Measurements from ENCODE around the gene OR6C70. TPM values are rescaled to one million over a fixed set of nuclear protein-coding genes. Genes with fewer than 3 reads are reported as not detected.
"Not testable (repeated sequence)": the region's sequence is repeated elsewhere in the genome, so short reads cannot be mapped to it uniquely, and the experiment has no call there.

The OR6C70 gene
- total RNA-seq, 4 donors from 2014 or later: not detected

DNA sequence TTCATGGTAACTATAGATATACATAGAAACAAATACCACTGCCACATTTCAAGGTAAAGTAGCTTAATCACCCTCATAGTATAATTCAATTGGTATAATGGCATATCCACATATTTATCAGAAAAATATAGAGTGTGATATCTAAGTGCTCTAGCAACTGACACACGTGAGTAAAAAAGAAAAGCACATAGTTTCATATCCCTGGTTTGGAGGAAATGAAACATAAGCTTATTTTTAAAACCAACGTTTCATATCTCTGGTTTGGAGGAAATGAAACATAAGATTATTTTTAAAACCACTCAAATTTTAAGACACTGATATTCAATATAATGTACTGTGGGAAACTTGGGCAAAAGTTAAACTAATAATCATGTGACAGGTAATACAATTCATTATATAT, 2.1 kb downstream of the OR6C70 start:
- TF ChIP-seq POLR2A (IDR thresholded peaks at IDR 0.05): no peak
- Histone ChIP-seq H3K9me3 (no peaks in the 10 kb centered on the region), H3K4me1 (no peaks in the 10 kb centered on the region), H3K27me3 (no peaks in the 10 kb centered on the region), H3K36me3 (no peaks in the 10 kb centered on the region), H3K27ac (no peak overlapping the region), H3K4me3 (no peak overlapping the region)
- no peak for ATAC-seq
- WGBS, 2 donors (ENCODE audit: low coverage in 1 of 2): 18 to 29% methylated on average over 2 of the region's 2 CpGs

GRCh38 chr12:55464926-55465325, 5.0 kb downstream of the OR6C70 start:
- not testable (repeated sequence) for H3K36me3 ChIP-seq, ATAC-seq, H3K27me3 ChIP-seq, H3K9me3 ChIP-seq, H3K4me3 ChIP-seq, H3K4me1 ChIP-seq, H3K27ac ChIP-seq
- 89% methylated on average over 1 of the region's 1 CpG; no CpG with 5 or more reads in 1 of the 2 donors for WGBS, 2 donors (ENCODE audit: low coverage in 1 of 2)

DNA sequence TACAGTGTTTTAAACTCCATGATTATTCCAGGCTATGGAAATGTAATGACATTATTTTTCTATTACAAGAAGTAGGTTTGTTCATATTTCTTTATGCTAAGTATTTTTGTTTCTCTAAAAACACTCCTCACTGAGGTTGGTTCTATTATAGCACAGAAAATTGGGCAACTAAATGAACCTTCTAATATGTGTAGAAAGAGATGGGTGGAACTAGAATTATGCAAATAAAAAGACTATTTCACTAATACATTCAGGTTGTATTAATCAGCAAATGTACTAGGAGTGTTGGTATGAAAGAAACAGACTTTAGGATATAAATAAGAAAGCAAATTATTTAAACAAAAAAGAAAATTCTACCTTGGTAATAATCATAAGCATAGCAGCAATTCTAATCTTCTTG, 21.1 kb downstream of the OR6C70 start:
- ATAC-seq: no peak
- H3K4me3 ChIP-seq: no peak overlapping the region
- no peaks in the 10 kb centered on the region for H3K36me3 ChIP-seq
- no peaks in the 10 kb centered on the region for H3K27me3 ChIP-seq
- no peak overlapping the region for H3K27ac ChIP-seq
- TF ChIP-seq POLR2AphosphoS5 (IDR thresholded peaks at IDR 0.05): no peak
- TF ChIP-seq EP300 (IDR thresholded peaks at IDR 0.05): no peak
- no peak for TF ChIP-seq CTCF (IDR thresholded peaks at IDR 0.05)
- no peak for TF ChIP-seq POLR2A (IDR thresholded peaks at IDR 0.05)
- no peaks in the 10 kb centered on the region for H3K4me1 ChIP-seq
- no peaks in the 10 kb centered on the region for H3K9me3 ChIP-seq

- no peaks in the 10 kb centered on the region for H3K27me3 ChIP-seq
- no peak overlapping the region for H3K4me3 ChIP-seq
- TF ChIP-seq POLR2AphosphoS5 (IDR thresholded peaks at IDR 0.05): no peak
- TF ChIP-seq CTCF (IDR thresholded peaks at IDR 0.05): no peak
- TF ChIP-seq POLR2A (IDR thresholded peaks at IDR 0.05): no peak
- no peak for TF ChIP-seq EP300 (IDR thresholded peaks at IDR 0.05)
- peaks cover 0 to 5% (median 0%) of the 10 kb centered on the region in 3 donors for H3K9me3 ChIP-seq
- H3K4me1 ChIP-seq: no peaks in the 10 kb centered on the region
- no peak for ATAC-seq
- H3K27ac ChIP-seq: no peak overlapping the region
- H3K36me3 ChIP-seq: no peaks in the 10 kb centered on the region
- WGBS, 2 donors (ENCODE audit: low coverage in 1 of 2): 74 to 80% methylated on average over 1 to 5 of the region's 5 CpGs
Observed at GRCh38 chr12:55446326-55446725, 23.6 kb downstream of the OR6C70 start.

- no peaks in the 10 kb centered on the region for H3K27me3 ChIP-seq
- ATAC-seq: no peak
- WGBS, 2 donors (ENCODE audit: low coverage in 1 of 2): 86 to 100% methylated on average over 1 of the region's 1 CpG
- H3K4me1 ChIP-seq: no peaks in the 10 kb centered on the region
- no peak overlapping the region for H3K27ac ChIP-seq
- H3K4me3 ChIP-seq: no peak overlapping the region
- peaks cover 0 to 15% (median 0%) of the 10 kb centered on the region in 3 donors for H3K9me3 ChIP-seq
- no peaks in the 10 kb centered on the region for H3K36me3 ChIP-seq
- TF ChIP-seq EP300 (IDR thresholded peaks at IDR 0.05) (no peak), POLR2AphosphoS5 (IDR thresholded peaks at IDR 0.05) (no peak), CTCF (IDR thresholded peaks at IDR 0.05) (no peak), POLR2A (IDR thresholded peaks at IDR 0.05) (no peak)
Observed at GRCh38 chr12:55445357-55445756, 24.6 kb downstream of the OR6C70 start.

- no peak for ATAC-seq
- H3K4me3 ChIP-seq: no peak within 1 kb of the TSS
- no peak within 1 kb of the TSS for H3K27ac ChIP-seq
- WGBS, 2 donors (ENCODE audit: low coverage in 1 of 2): 64 to 70% methylated on average over 2 of the region's 2 CpGs
- TF ChIP-seq CTCF (IDR thresholded peaks at IDR 0.05): no peak
- no peak for TF ChIP-seq EP300 (IDR thresholded peaks at IDR 0.05)
- TF ChIP-seq POLR2A (IDR thresholded peaks at IDR 0.05): no peak
- no peak for TF ChIP-seq POLR2AphosphoS5 (IDR thresholded peaks at IDR 0.05)
- H3K27me3 ChIP-seq: no peaks in the 10 kb centered on the region
- H3K9me3 ChIP-seq: peaks cover 0 to 18% (median 0%) of the 10 kb centered on the region in 3 donors
- H3K36me3 ChIP-seq: no peaks in the 10 kb centered on the region
- no peaks in the 10 kb centered on the region for H3K4me1 ChIP-seq
Observed at GRCh38 chr12:55443776-55444175, 26.2 kb downstream of the OR6C70 start, which contains the start of gene OR6C2. OR6C2 (plus strand) TSS chr12:55444076; CDS start chr12:55452214, 8,138 bp downstream.

DNA sequence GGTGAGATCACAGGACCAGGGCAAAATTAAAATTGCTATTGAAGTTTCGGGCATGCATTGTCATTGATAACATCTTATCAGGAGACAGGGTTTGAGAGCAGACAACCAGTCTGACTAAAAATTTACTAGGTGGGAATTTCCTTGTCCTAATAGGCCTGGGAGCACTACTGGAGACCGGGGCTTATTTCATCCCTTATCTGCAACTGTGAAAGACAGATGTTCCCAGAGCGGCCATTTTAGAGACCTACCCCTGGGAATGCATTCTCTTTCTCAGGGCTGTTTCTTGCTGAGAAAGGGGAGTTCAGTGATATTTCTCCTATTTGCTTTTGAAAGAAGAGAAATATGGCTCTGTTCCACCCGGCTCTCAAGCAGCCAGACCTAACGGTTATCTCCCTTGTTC, 28.7 kb downstream of the OR6C70 start:
- not testable (repeated sequence) for ATAC-seq, H3K4me1 ChIP-seq, H3K27me3 ChIP-seq, H3K4me3 ChIP-seq, H3K27ac ChIP-seq, H3K36me3 ChIP-seq
- peaks cover 0 to 18% (median 0%) of the 10 kb centered on the region in 3 donors for H3K9me3 ChIP-seq
- 72 to 85% methylated on average over 4 to 5 of the region's 5 CpGs for WGBS, 2 donors (ENCODE audit: low coverage in 1 of 2)

Measured in gastroesophageal sphincter (tissue), 4 donors.